GM12878 (cell line): ENCODE data around the gene FAM120A. TPM values are rescaled to one million over a fixed set of nuclear protein-coding genes. Genes with fewer than 3 reads are reported as not detected.

Experiments used
- ATAC-seq: fragments of 200-7000 bp; cut with Tn5 transposase; 3 replicates; pipeline ENCODE4 v1.9.1; 2020; ENCODE audit warnings: mild to moderate bottlenecking, moderate library complexity
- BruUV-seq: library from RNA; stranded (reverse); fragments of 400-500 nt; replicated peaks from 2 replicates; lab custom pipeline; 2021; lab: Mats Ljungman, UMichigan
- CTCF ChIA-PET: fragments of 300-600 bp; sonication (Branson Sonifier 250); formaldehyde crosslinking; extraction: SDS; loops from one replicate; lab custom pipeline; 2021; ENCODE audit warnings: inconsistent platforms; lab: Yijun Ruan, JAX
- POLR2A ChIA-PET: fragments of 350-600 bp; formaldehyde crosslinking; extraction: SDS; loops from one replicate; lab custom pipeline; 2021; ENCODE audit warnings: inconsistent platforms; lab: Charles Lee
- RAD21 ChIA-PET: fragments of 300-600 bp; sonication (Branson Sonifier 250); formaldehyde crosslinking; loops from one replicate; lab custom pipeline; 2023; ENCODE audit warnings: antibody characterized with exemption; ENCODE audit not compliant: unreplicated experiment; lab: Charles Lee
- SMC1A ChIA-PET: fragments of 300-600 bp; sonication (Branson Sonifier 250); formaldehyde crosslinking; loops from one replicate; lab custom pipeline; 2023; ENCODE audit not compliant: unreplicated experiment, uncharacterized antibody; lab: Charles Lee
- DNase-seq: peaks from one replicate; pipeline ENCODE4 v3.0.0-alpha.2; 2011; ENCODE audit warnings: low read depth, low spot score
- FAIRE-seq: peaks from 3 replicates; lab custom pipeline; 2011; peaks lifted over from hg19 to GRCh38; lab: Jason Lieb, UNC
- H2AFZ ChIP-seq: 2 replicates; pipeline ENCODE4 v1.6.0; 2011; ENCODE audit warnings: low read depth, low read length, control low read depth; ENCODE audit not compliant: control insufficient read depth
- H3K27ac ChIP-seq: 2 replicates; pipeline ENCODE4 v1.5.1; 2011; ENCODE audit warnings: control low read depth; ENCODE audit not compliant: control insufficient read depth, insufficient read depth
- H3K27me3 ChIP-seq, 2 experiments: replicated peaks in 1 of 2; 2 replicates each; pipeline versions ENCODE4 v1.6.0 to v1.6.1; 2011; ENCODE audit warnings: low read length in 1 of 2; ENCODE audit not compliant: control insufficient read depth in 2 of 2, insufficient read depth in 2 of 2
- H3K36me3 ChIP-seq, 2 experiments: 2 replicates each; pipeline ENCODE4 v1.5.1; 2011; ENCODE audit warnings: low read length in 1 of 2; ENCODE audit not compliant: control insufficient read depth in 2 of 2, insufficient read depth in 2 of 2
- H3K4me1 ChIP-seq: 2 replicates; pipeline ENCODE4 v1.6.1; 2011; ENCODE audit warnings: mild to moderate bottlenecking, low read length, moderate library complexity, mixed read lengths; ENCODE audit not compliant: control insufficient read depth, insufficient read depth
- H3K4me2 ChIP-seq: 2 replicates; pipeline ENCODE4 v1.6.0; 2011; ENCODE audit warnings: control low read depth; ENCODE audit not compliant: control insufficient read depth, insufficient read depth
- H3K4me3 ChIP-seq: fragments of 200-600 bp; sonication (generic); 2 replicates; pipeline ENCODE4 v1.5.1; 2016
- H3K79me2 ChIP-seq: 2 replicates; pipeline ENCODE4 v1.6.0; 2011; ENCODE audit warnings: low read length; ENCODE audit not compliant: control insufficient read depth, insufficient read depth
- H3K9ac ChIP-seq: 2 replicates; pipeline ENCODE4 v1.8.0; 2011; ENCODE audit warnings: low read length, control low read depth, mixed read lengths; ENCODE audit not compliant: control insufficient read depth, insufficient read depth
- H3K9me3 ChIP-seq: replicated peaks from 3 replicates; pipeline ENCODE4 v1.5.1; 2011; ENCODE audit warnings: mild to moderate bottlenecking, low read length; ENCODE audit not compliant: control insufficient read depth, insufficient read depth
- H4K20me1 ChIP-seq: 2 replicates; pipeline ENCODE4 v1.6.0; 2011; ENCODE audit not compliant: control insufficient read depth, insufficient read depth
- WGBS: methylation state at CpG from one replicate; pipeline ENCODE4 v1.1.6; 2016; ENCODE audit warnings: low lambda C conversion rate; ENCODE audit not compliant: insufficient replicate concordance, insufficient coverage; ENCODE audit errors: missing lambda C conversion rate; 5-methylcytosine and 5-hydroxymethylcytosine counted together
- in situ Hi-C: fragments of 300-500 bp; cut with MboI; formaldehyde crosslinking; loops from 9 replicates; pipeline ENCODE4 v1.14.3; 2018; ENCODE audit warnings: mixed read lengths
- intact Hi-C: fragments of 100-400 bp; cut with micrococcal nuclease; formaldehyde crosslinking; loops from one replicate; pipeline ENCODE4 v1.14.2; 2022; ENCODE audit not compliant: unreplicated experiment
- polyA plus RNA-seq, 11 experiments: library from polyadenylated mRNA; depleted of rRNA in 4 of 11; unstranded in 6 of 11; stranded (reverse) in 5 of 11; fragments of >200 nt; fragmentation: Nextera tagmentation in 4 of 11; fragmentation: Illumina TruSeq in 1 of 11; extraction: Ambion mirVana in 4 of 11; extraction: Trizol in 1 of 11; gene quantifications; 1 replicate in 1 of 11; 2 replicates in 10 of 11; pipeline versions ENCODE4 v1.2.1 to v1.2.3, GENCODE V29; 2011 to 2016; ENCODE audit warnings: inconsistent platforms in 2 of 11, missing spikeins in 2 of 11, low read depth in 1 of 11
- total RNA-seq, 4 experiments: library from RNA; depleted of rRNA in 3 of 4; stranded (reverse); fragments of >200 nt in 3 of 4; fragmentation: Illumina TruSeq in 1 of 4; extraction: Trizol in 1 of 4; gene quantifications; 2 replicates each; pipeline versions ENCODE4 v1.2.1 to v1.2.3, GENCODE V29; 2013 to 2021
- TF ChIP-seq, protein P1 (sequence below): fragments of 150-350 bp; IDR thresholded peaks from 2 replicates; pipeline ENCODE4 v1.6.1; 2016; ENCODE audit warnings: low read depth, low read length

The FAM120A gene
- total and polyA plus RNA-seq, 10 of the 15 experiments (the other 5 are each of a cell fraction or from before 2014, with no cell fraction given): 13.1 to 89.6 (median 52.5) TPM

DNA sequence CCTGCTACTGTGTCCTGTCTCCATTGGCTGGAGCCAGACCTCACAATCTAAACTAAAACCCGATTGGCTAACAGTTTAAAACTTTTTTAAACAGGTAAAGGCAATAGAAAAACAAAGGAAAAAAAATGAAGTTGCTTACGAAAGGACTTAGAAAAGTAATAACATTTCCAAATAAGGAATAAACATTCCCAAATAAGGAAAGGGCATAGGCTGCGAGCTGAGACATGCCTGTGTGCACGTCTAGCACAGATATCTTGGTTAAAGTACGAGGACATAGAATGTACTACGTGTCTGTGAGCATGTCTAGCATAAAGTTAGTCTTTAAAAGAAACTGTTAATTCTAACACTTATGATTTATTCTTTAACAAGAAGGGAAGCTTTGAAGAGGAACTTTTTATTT lies 15.3 kb upstream of the FAM120A start:
- no peak overlapping the region for H3K4me3 ChIP-seq
- no peak overlapping the region for H3K4me2 ChIP-seq
- in situ Hi-C loops: no loop called here
- ChIA-PET POLR2A (no interaction called here), CTCF (interaction anchor here (0.7 kb wide), 1 partner anchor 133 kb away, joined by 3 read pairs; no protein-coding TSS in a partner anchor), SMC1A (interaction anchor here (0.8 to 1.3 kb wide), 4 partner anchors 11 to 130 kb away, joined by 3 read pairs; no protein-coding TSS in a partner anchor)
- FAIRE-seq (no peak), ATAC-seq (no peak), DNase-seq (no peak)
- no peak overlapping the region for H2AFZ ChIP-seq
- H3K27me3 ChIP-seq: no peaks in the 10 kb centered on the region
- H3K36me3 ChIP-seq: no peaks in the 10 kb centered on the region
- H3K9me3 ChIP-seq: no peaks in the 10 kb centered on the region
- H3K27ac ChIP-seq: no peak overlapping the region
- WGBS: 71% methylated on average over 6 of the region's 6 CpGs
- 0 out of 2 replicates have a peak, but pooled peaks cover 3% of the 10 kb centered on the region for H3K4me1 ChIP-seq
- no peaks in the 10 kb centered on the region for H4K20me1 ChIP-seq
- H3K9ac ChIP-seq: no peak overlapping the region
- TF ChIP-seq, protein P1, sequence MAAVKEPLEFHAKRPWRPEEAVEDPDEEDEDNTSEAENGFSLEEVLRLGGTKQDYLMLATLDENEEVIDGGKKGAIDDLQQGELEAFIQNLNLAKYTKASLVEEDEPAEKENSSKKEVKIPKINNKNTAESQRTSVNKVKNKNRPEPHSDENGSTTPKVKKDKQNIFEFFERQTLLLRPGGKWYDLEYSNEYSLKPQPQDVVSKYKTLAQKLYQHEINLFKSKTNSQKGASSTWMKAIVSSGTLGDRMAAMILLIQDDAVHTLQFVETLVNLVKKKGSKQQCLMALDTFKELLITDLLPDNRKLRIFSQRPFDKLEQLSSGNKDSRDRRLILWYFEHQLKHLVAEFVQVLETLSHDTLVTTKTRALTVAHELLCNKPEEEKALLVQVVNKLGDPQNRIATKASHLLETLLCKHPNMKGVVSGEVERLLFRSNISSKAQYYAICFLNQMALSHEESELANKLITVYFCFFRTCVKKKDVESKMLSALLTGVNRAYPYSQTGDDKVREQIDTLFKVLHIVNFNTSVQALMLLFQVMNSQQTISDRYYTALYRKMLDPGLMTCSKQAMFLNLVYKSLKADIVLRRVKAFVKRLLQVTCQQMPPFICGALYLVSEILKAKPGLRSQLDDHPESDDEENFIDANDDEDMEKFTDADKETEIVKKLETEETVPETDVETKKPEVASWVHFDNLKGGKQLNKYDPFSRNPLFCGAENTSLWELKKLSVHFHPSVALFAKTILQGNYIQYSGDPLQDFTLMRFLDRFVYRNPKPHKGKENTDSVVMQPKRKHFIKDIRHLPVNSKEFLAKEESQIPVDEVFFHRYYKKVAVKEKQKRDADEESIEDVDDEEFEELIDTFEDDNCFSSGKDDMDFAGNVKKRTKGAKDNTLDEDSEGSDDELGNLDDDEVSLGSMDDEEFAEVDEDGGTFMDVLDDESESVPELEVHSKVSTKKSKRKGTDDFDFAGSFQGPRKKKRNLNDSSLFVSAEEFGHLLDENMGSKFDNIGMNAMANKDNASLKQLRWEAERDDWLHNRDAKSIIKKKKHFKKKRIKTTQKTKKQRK: no peak
- TF ChIP-seq, all 136 proteins: peak for 0
- H3K79me2 ChIP-seq: no peaks in the 10 kb centered on the region
- no TSS peak for BruUV-seq
- RAD21 ChIA-PET: no interaction called here
- intact Hi-C loops: no loop called here
